ENCODE data around the gene CENPE.
A peak's percentile ranks its signal among the peaks of the same experiment; 100 is the strongest.
"Not testable (repeated sequence)": the region's sequence is repeated elsewhere in the genome, so short reads cannot be mapped to it uniquely, and the experiment has no call there.

The CENPE gene

GRCh38 chr4:103198111-103198765 is at the start of gene CENPE:
Gene CENPE (minus strand): TSS chr4:103198343. CDS start chr4:103198319, 24 bp downstream.
- peak; percentile 63 for DNase-seq (ENCODE audit: low read depth)

- no peak for DNase-seq (ENCODE audit: low read depth)
These were observed 46.1 kb upstream of the CENPE start for GRCh38 chr4:103244251-103244650.

GRCh38 chr4:103230938-103231337 is 32.8 kb upstream of the CENPE start:
- DNase-seq (ENCODE audit: low read depth): not testable (repeated sequence)

- not testable (repeated sequence) for DNase-seq (ENCODE audit: low read depth)
These were observed 25.4 kb upstream of the CENPE start for GRCh38 chr4:103223556-103223955.

- no peak for DNase-seq (ENCODE audit: low read depth)
These were observed 9.5 kb upstream of the CENPE start for GRCh38 chr4:103207673-103208072.

- no peak for DNase-seq (ENCODE audit: low read depth)
These were observed 6.0 kb upstream of the CENPE start for GRCh38 chr4:103204111-103204510.

GRCh38 chr4:103201724-103202123 is 3.6 kb upstream of the CENPE start:
- no peak for DNase-seq (ENCODE audit: low read depth)

- DNase-seq (ENCODE audit: low read depth): no peak
These were observed 3.1 kb upstream of the CENPE start for GRCh38 chr4:103201253-103201652.

- DNase-seq (ENCODE audit: low read depth): no peak
These were observed 866 bp upstream of the CENPE start for GRCh38 chr4:103199009-103199408.

GRCh38 chr4:103197765-103198110 is 405 bp downstream of the CENPE start:
- DNase-seq (ENCODE audit: low read depth): no peak

- no peak for DNase-seq (ENCODE audit: low read depth)
These were observed 4.7 kb downstream of the CENPE start for GRCh38 chr4:103193457-103193856.

GRCh38 chr4:103171006-103171405 is 27.1 kb downstream of the CENPE start:
- DNase-seq (ENCODE audit: low read depth): no peak

- DNase-seq (ENCODE audit: low read depth): not testable (repeated sequence)
These were observed 28.4 kb downstream of the CENPE start for GRCh38 chr4:103169750-103170149.

- no peak for DNase-seq (ENCODE audit: low read depth)
These were observed 29.1 kb downstream of the CENPE start for GRCh38 chr4:103168993-103169392.

- DNase-seq (ENCODE audit: low read depth): no peak
These were observed 36.0 kb downstream of the CENPE start for GRCh38 chr4:103162176-103162575.

- no peak for DNase-seq (ENCODE audit: low read depth)
These were observed 39.4 kb downstream of the CENPE start for GRCh38 chr4:103158760-103159159.

GRCh38 chr4:103156106-103156505 is 42.0 kb downstream of the CENPE start:
- DNase-seq (ENCODE audit: low read depth): no peak

GRCh38 chr4:103152381-103152780 is 45.8 kb downstream of the CENPE start:
- DNase-seq (ENCODE audit: low read depth): no peak

GRCh38 chr4:103150677-103151076 is 47.5 kb downstream of the CENPE start:
- DNase-seq (ENCODE audit: low read depth): no peak

GRCh38 chr4:103144926-103145325 is 53.2 kb downstream of the CENPE start:
- DNase-seq (ENCODE audit: low read depth): no peak

GRCh38 chr4:103137446-103137827 is 60.7 kb downstream of the CENPE start:
- DNase-seq (ENCODE audit: low read depth): no peak

GRCh38 chr4:103136671-103137445 is 61.3 kb downstream of the CENPE start:
- DNase-seq (ENCODE audit: low read depth): no peak

- no peak for DNase-seq (ENCODE audit: low read depth)
These were observed 69.0 kb downstream of the CENPE start for GRCh38 chr4:103129174-103129573.

- DNase-seq (ENCODE audit: low read depth): no peak
These were observed 72.0 kb downstream of the CENPE start for GRCh38 chr4:103126126-103126525.
